Spleen (tissue), 11 donors: ENCODE data around the gene TRIO. TPM values are rescaled to one million over a fixed set of nuclear protein-coding genes. Genes with fewer than 3 reads are reported as not detected.

Experiments
- DNase-seq: peaks from one replicate; pipeline ENCODE4 v3.0.0-alpha.2; 2020
- H3K27ac ChIP-seq, 8 donors: fragments of 200-600 bp; sonication (generic) in 7 of 8; 1 replicate in 4 of 8; 2 replicates in 4 of 8; pipeline versions ENCODE4 v1.5.0 to v1.8.0; 2016 to 2021; ENCODE audit warnings: inconsistent platforms in 4 of 8, mild to moderate bottlenecking in 4 of 8, moderate library complexity in 1 of 8
- H3K27me3 ChIP-seq, 7 donors: fragments of 200-600 bp; sonication (generic) in 6 of 7; replicated peaks in 1 of 7; 1 replicate in 4 of 7; 2 replicates in 3 of 7; pipeline versions ENCODE4 v1.5.0 to v1.8.0; 2016 to 2021; ENCODE audit warnings: inconsistent platforms in 3 of 7, mild to moderate bottlenecking in 1 of 7
- H3K36me3 ChIP-seq, 6 donors: fragments of 200-600 bp; sonication (generic) in 5 of 6; 1 replicate in 4 of 6; 2 replicates in 2 of 6; pipeline versions ENCODE4 v1.5.0 to v1.8.0; 2016 to 2021; ENCODE audit warnings: inconsistent platforms in 2 of 6
- H3K4me1 ChIP-seq, 6 donors: fragments of 200-600 bp; sonication (generic) in 5 of 6; 1 replicate in 3 of 6; 2 replicates in 3 of 6; pipeline versions ENCODE4 v1.5.0 to v1.8.0; 2016 to 2021; ENCODE audit warnings: inconsistent platforms in 3 of 6
- H3K4me3 ChIP-seq, 8 donors: fragments of 200-600 bp; sonication (generic) in 7 of 8; 1 replicate in 4 of 8; 2 replicates in 4 of 8; pipeline versions ENCODE4 v1.5.0 to v1.8.0; 2016 to 2021; ENCODE audit warnings: inconsistent platforms in 4 of 8, mild to moderate bottlenecking in 4 of 8, moderate library complexity in 2 of 8
- H3K9me3 ChIP-seq, 8 donors: fragments of 200-600 bp; sonication (generic) in 7 of 8; 1 replicate in 4 of 8; 2 replicates in 4 of 8; pipeline versions ENCODE4 v1.5.0 to v1.8.0; 2016 to 2021; ENCODE audit warnings: inconsistent platforms in 4 of 8
- POLR2A ChIP-seq, 3 donors: fragments of 450-650 bp; IDR thresholded peaks; one replicate each; pipeline ENCODE4 v1.5.1; 2017; ENCODE audit warnings: antibody characterized with exemption in 3 of 3, mild to moderate bottlenecking in 1 of 3
- POLR2AphosphoS5 ChIP-seq, 3 donors: sonication (generic); formaldehyde crosslinking; IDR thresholded peaks; one replicate each; pipeline ENCODE4 v1.5.1; 2017; ENCODE audit warnings: antibody characterized with exemption in 3 of 3
- WGBS, 5 donors: extraction: QIAGEN DNeasy Blood & Tissue Kit in 3 of 5; methylation state at CpG; one replicate each; pipeline versions ENCODE4 v1.1.5 to v1.1.7; 2013 to 2018; 5-methylcytosine and 5-hydroxymethylcytosine counted together
- intact Hi-C: fragments of 100-400 bp; cut with DNase I; formaldehyde crosslinking; loops from one replicate; pipeline ENCODE4 v1.15.0; 2023; ENCODE audit warnings: low total_unique reads
- polyA plus RNA-seq, 3 donors: library from polyadenylated mRNA; stranded (reverse); fragments of 200-250 nt; gene quantifications; one replicate each; pipeline ENCODE4 v1.2.1, GENCODE V29; 2013
- total RNA-seq, 7 donors: library from RNA; depleted of rRNA in 3 of 7; stranded (reverse); fragments of >200 nt in 3 of 7; fragmentation: NEBNext Ultra II Directional in 4 of 7; extraction: Animal tissue kit (Norgen Biotek cat#: 25700) in 4 of 7; gene quantifications; one replicate each; pipeline versions ENCODE4 v1.1.0 to v1.2.1, GENCODE V29; 2016 to 2021
- TF ChIP-seq, protein P1 (sequence below), 11 experiments: fragments of 200-600 bp in 7 of 11; fragments of 450-650 bp in 4 of 11; sonication (generic) in 4 of 11; IDR thresholded peaks in 8 of 11; conservative IDR thresholded peaks in 3 of 11; 1 replicate in 7 of 11; 2 replicates in 4 of 11; pipeline versions ENCODE4 v1.4.0 to v1.8.0; 2016 to 2021; ENCODE audit warnings: antibody characterized with exemption in 11 of 11, inconsistent platforms in 4 of 11, mild to moderate bottlenecking in 1 of 11
- donor health status: healthy with polysubstance abuse.
- donor health status: DM: no; HTN: no; CAD: no; lungs with moderate emphysema.
- donor health status: DM: no; HTN: no; CAD: no.
- donor health status: Bipolar disorder and iron deficiency.
- donor health status: healthy.
- donor health status: DM: no; HTN: no; CAD: no.
- donor health status: DM: yes; HTN: yes; CAD: no.

TRIO gene
- total and polyA plus RNA-seq, 10 donors: 21.5 to 280 (median 190) TPM

GRCh38 chr5:14110196-14110595, 32.9 kb upstream of the TRIO start:
- 76 to 88% (median 79%) methylated on average over 4 of the region's 4 CpGs for WGBS, 5 donors
- TF ChIP-seq POLR2A (IDR thresholded peaks at IDR 0.05) (no peak), POLR2AphosphoS5 (IDR thresholded peaks at IDR 0.05) (no peak)
- TF ChIP-seq, protein P1, sequence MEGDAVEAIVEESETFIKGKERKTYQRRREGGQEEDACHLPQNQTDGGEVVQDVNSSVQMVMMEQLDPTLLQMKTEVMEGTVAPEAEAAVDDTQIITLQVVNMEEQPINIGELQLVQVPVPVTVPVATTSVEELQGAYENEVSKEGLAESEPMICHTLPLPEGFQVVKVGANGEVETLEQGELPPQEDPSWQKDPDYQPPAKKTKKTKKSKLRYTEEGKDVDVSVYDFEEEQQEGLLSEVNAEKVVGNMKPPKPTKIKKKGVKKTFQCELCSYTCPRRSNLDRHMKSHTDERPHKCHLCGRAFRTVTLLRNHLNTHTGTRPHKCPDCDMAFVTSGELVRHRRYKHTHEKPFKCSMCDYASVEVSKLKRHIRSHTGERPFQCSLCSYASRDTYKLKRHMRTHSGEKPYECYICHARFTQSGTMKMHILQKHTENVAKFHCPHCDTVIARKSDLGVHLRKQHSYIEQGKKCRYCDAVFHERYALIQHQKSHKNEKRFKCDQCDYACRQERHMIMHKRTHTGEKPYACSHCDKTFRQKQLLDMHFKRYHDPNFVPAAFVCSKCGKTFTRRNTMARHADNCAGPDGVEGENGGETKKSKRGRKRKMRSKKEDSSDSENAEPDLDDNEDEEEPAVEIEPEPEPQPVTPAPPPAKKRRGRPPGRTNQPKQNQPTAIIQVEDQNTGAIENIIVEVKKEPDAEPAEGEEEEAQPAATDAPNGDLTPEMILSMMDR (IDR thresholded peaks at IDR 0.05 in 8 of 11, conservative IDR thresholded peaks at IDR 0.05 in 3 of 11): no peak
- intact Hi-C loops: no loop called here
- no peak for DNase-seq
- Histone ChIP-seq H3K27ac (no peak overlapping the region), H3K4me1 (peaks cover 0 to 24% (median 8%) of the 10 kb centered on the region in 6 donors), H3K4me3 (no peak overlapping the region), H3K9me3 (peaks cover 0 to 4% (median 0%) of the 10 kb centered on the region in 8 donors), H3K27me3 (peaks cover 0 to 9% (median 0%) of the 10 kb centered on the region in 7 donors), H3K36me3 (no peaks in the 10 kb centered on the region)

DNA sequence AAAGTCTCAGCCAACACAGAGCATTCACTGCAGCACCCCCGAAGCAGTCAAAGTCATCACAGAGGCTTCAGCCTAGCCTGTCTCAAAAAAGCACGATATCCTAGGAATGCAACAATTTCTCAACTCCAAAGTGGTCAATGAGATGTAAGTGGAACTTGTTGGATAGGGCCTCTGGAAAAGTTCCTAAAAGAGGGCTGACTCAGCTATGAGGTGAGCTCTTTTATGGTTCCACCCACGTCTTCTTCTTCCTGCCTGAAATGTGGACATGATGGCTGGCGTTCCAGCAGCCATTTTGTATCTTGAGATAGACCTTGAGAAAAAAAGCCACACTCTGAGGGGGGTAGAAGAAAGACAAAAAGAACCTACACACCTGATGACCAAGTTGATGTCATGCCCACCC, 32.5 kb upstream of the TRIO start:
- WGBS, 5 donors: 71 to 89% (median 79%) methylated on average over 4 of the region's 4 CpGs
- Histone ChIP-seq H3K36me3 (no peaks in the 10 kb centered on the region), H3K27ac (no peak overlapping the region), H3K27me3 (peaks cover 0 to 9% (median 0%) of the 10 kb centered on the region in 7 donors), H3K9me3 (peaks cover 0 to 4% (median 0%) of the 10 kb centered on the region in 8 donors), H3K4me3 (no peak overlapping the region), H3K4me1 (peaks cover 0 to 24% (median 8%) of the 10 kb centered on the region in 6 donors)
- intact Hi-C loops: no loop called here
- DNase-seq: no peak
- TF ChIP-seq POLR2AphosphoS5 (IDR thresholded peaks at IDR 0.05) (no peak), POLR2A (IDR thresholded peaks at IDR 0.05) (no peak)
- TF ChIP-seq, protein P1 (IDR thresholded peaks at IDR 0.05 in 8 of 11, conservative IDR thresholded peaks at IDR 0.05 in 3 of 11): no peak

DNA sequence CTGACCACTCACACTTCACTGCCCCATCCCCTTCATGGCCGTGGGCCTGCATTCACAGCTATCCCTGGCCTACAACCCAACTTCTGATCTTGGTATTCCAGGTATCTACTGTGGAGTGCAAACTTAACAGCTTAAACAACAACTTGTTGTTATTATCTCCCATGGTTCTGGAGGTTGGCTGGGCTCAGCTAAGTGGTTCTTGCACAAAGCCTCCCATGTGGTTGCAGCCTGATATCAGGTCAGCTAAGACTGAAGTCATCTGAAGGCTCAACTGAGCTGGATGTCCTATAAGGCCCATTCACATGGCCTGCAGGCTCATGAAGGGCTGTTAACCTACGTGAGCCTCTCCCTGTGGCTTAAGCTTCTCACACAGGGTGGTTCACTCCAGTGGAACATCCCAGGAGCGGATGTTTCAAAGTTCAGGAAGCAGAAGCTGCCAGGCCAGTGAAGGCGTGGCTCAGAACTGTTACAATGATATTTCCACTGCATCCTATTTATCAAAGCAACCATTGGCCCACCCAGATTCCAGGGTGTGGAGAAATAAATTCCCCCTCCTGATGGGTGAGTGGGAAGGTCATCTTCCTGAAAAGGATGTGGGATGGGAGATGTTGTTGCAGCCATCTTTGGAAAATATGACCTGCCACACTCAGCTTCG, 30.0 kb upstream of the TRIO start:
- H3K27ac ChIP-seq: peak overlapping the region in 3 of 8 donors; percentile 41 to 60 (median 49)
- WGBS, 5 donors: 73 to 78% (median 74%) methylated on average over 4 to 5 of the region's 5 CpGs

More for the DNA sequence above, 30.0 kb upstream of the TRIO start:
- H3K9me3 ChIP-seq: peaks cover 0 to 4% (median 0%) of the 10 kb centered on the region in 8 donors
- H3K27me3 ChIP-seq: no peaks in the 10 kb centered on the region
- H3K36me3 ChIP-seq: no peaks in the 10 kb centered on the region
- peaks cover 0 to 13% (median 6%) of the 10 kb centered on the region in 6 donors for H3K4me1 ChIP-seq
- TF ChIP-seq, protein P1 (IDR thresholded peaks at IDR 0.05 in 8 of 11, conservative IDR thresholded peaks at IDR 0.05 in 3 of 11): no peak
- TF ChIP-seq POLR2AphosphoS5 (IDR thresholded peaks at IDR 0.05): peak in 1 of 3 donors; percentile 32
- no peak overlapping the region for H3K4me3 ChIP-seq
- intact Hi-C loops: no loop called here
- DNase-seq: no peak
